Liver (tissue), 9 donors: ENCODE results near the gene SLC5A9. TPM values are rescaled to one million over a fixed set of nuclear protein-coding genes. Genes with fewer than 3 reads are reported as not detected.

ENCODE experiments used
- DNase-seq: peaks from one replicate; pipeline ENCODE4 v3.0.0-alpha.2; 2017; ENCODE audit warnings: low spot score
- H3K27ac ChIP-seq, 2 donors: one replicate each; pipeline ENCODE4 v1.7.0; 2013; ENCODE audit warnings: inconsistent platforms in 2 of 2, low read length in 2 of 2, control low read depth in 1 of 2, low read depth in 1 of 2, mild to moderate bottlenecking in 1 of 2
- H3K27me3 ChIP-seq, 4 donors: one replicate each; pipeline versions ENCODE4 v1.6.1 to v1.7.0; 2013; ENCODE audit warnings: low read length in 3 of 4, inconsistent platforms in 1 of 4, mild to moderate bottlenecking in 1 of 4, moderate library complexity in 1 of 4; ENCODE audit not compliant: control insufficient read depth in 4 of 4, insufficient read depth in 4 of 4
- H3K36me3 ChIP-seq, 4 donors: one replicate each; pipeline versions ENCODE4 v1.6.1 to v1.7.0; 2013; ENCODE audit warnings: low read length in 3 of 4, mild to moderate bottlenecking in 3 of 4, low read depth in 1 of 4, moderate library complexity in 1 of 4; ENCODE audit not compliant: control insufficient read depth in 4 of 4, insufficient read depth in 3 of 4
- H3K4me1 ChIP-seq, 4 donors: one replicate each; pipeline versions ENCODE4 v1.6.1 to v1.7.0; 2013; ENCODE audit warnings: low read length in 3 of 4, mild to moderate bottlenecking in 3 of 4, moderate library complexity in 1 of 4; ENCODE audit not compliant: control insufficient read depth in 4 of 4, insufficient read depth in 4 of 4
- H3K4me3 ChIP-seq, 3 donors: one replicate each; pipeline versions ENCODE4 v1.6.1 to v1.7.0; 2013; ENCODE audit warnings: low read length in 3 of 3, control low read depth in 1 of 3, low read depth in 1 of 3, mild to moderate bottlenecking in 1 of 3
- H3K9ac ChIP-seq, 2 donors: one replicate each; pipeline ENCODE4 v1.7.0; 2013; ENCODE audit warnings: low read length in 2 of 2, mild to moderate bottlenecking in 2 of 2, moderate library complexity in 2 of 2, control low read depth in 1 of 2, low read depth in 1 of 2
- H3K9me3 ChIP-seq, 4 donors: one replicate each; pipeline versions ENCODE4 v1.6.1 to v1.7.0; 2013; ENCODE audit warnings: low read length in 3 of 4; ENCODE audit not compliant: control insufficient read depth in 4 of 4
- EGR1 ChIP-seq, 2 donors: IDR thresholded peaks; 2 replicates each; pipeline ENCODE4 v1.6.1; 2016 to 2018; ENCODE audit warnings: antibody characterized with exemption in 2 of 2, low read depth in 2 of 2
- FOXA1 ChIP-seq: IDR thresholded peaks from 2 replicates; pipeline ENCODE4 v1.6.1; 2016; ENCODE audit warnings: antibody characterized with exemption
- GABPA ChIP-seq, 2 donors: IDR thresholded peaks in 1 of 2; conservative IDR thresholded peaks in 1 of 2; 2 replicates each; pipeline ENCODE4 v1.6.1; 2016; ENCODE audit warnings: antibody characterized with exemption in 2 of 2, mild to moderate bottlenecking in 1 of 2, moderate library complexity in 1 of 2
- HNF4A ChIP-seq, 2 donors: conservative IDR thresholded peaks; 2 replicates each; pipeline ENCODE4 v1.6.1; 2016; ENCODE audit warnings: antibody characterized with exemption in 2 of 2, mild to moderate bottlenecking in 2 of 2
- HNF4G ChIP-seq: IDR thresholded peaks from 2 replicates; pipeline ENCODE4 v1.6.1; 2016; ENCODE audit warnings: antibody characterized with exemption
- JUND ChIP-seq, 2 donors: IDR thresholded peaks; 2 replicates each; pipeline ENCODE4 v1.6.1; 2016; ENCODE audit warnings: antibody characterized with exemption in 2 of 2
- NR2F2 ChIP-seq: IDR thresholded peaks from 2 replicates; pipeline ENCODE4 v1.6.1; 2016; ENCODE audit warnings: antibody characterized with exemption
- RAD21 ChIP-seq, 2 donors: IDR thresholded peaks; 2 replicates each; pipeline ENCODE4 v1.6.1; 2016; ENCODE audit warnings: antibody characterized with exemption in 2 of 2, mild to moderate bottlenecking in 2 of 2
- RXRA ChIP-seq, 2 donors: IDR thresholded peaks; 2 replicates each; pipeline ENCODE4 v1.6.1; 2017 to 2018; ENCODE audit warnings: antibody characterized with exemption in 2 of 2, mild to moderate bottlenecking in 1 of 2
- SP1 ChIP-seq: IDR thresholded peaks from 2 replicates; pipeline ENCODE4 v1.6.1; 2018; ENCODE audit warnings: antibody characterized with exemption, mild to moderate bottlenecking
- TAF1 ChIP-seq: conservative IDR thresholded peaks from 2 replicates; pipeline ENCODE4 v1.6.1; 2016; ENCODE audit warnings: antibody characterized with exemption, mild to moderate bottlenecking
- YY1 ChIP-seq: IDR thresholded peaks from 2 replicates; pipeline ENCODE4 v1.6.1; 2016; ENCODE audit warnings: antibody characterized with exemption, mild to moderate bottlenecking
- WGBS: extraction: QIAGEN DNeasy Blood & Tissue Kit; methylation state at CpG from one replicate; pipeline ENCODE4 v1.1.7; 2013; 5-methylcytosine and 5-hydroxymethylcytosine counted together
- polyA plus RNA-seq, 2 donors: library from polyadenylated mRNA; stranded (reverse) in 1 of 2; unstranded in 1 of 2; fragments of 200-250 nt in 1 of 2; fragments of >200 nt in 1 of 2; fragmentation: Nextera tagmentation in 1 of 2; extraction: Ambion mirVana in 1 of 2; gene quantifications; one replicate each; pipeline versions ENCODE4 v1.2.1 to v1.2.3, GENCODE V29; 2013 to 2015
- total RNA-seq, 2 donors: library from RNA; depleted of rRNA; stranded (reverse); fragments of >200 nt; gene quantifications; one replicate each; pipeline ENCODE4 v1.2.3, GENCODE V29; 2014
- TF ChIP-seq, protein P1 (sequence below): fragments of 150-350 bp; IDR thresholded peaks from 2 replicates; pipeline ENCODE4 v1.5.1; 2017; ENCODE audit warnings: improper control_type of control experiment, low read depth, low read length; ENCODE audit not compliant: missing input control
- TF ChIP-seq, protein P2 (sequence below): IDR thresholded peaks from 2 replicates; pipeline ENCODE4 v1.6.1; 2016; ENCODE audit warnings: antibody characterized with exemption
- TF ChIP-seq, protein P3 (sequence below): IDR thresholded peaks from 2 replicates; pipeline ENCODE4 v1.6.1; 2016; ENCODE audit warnings: antibody characterized with exemption, mild to moderate bottlenecking
- TF ChIP-seq, protein P4 (sequence below): IDR thresholded peaks from 2 replicates; pipeline ENCODE4 v1.6.1; 2016; ENCODE audit warnings: antibody characterized with exemption
- TF ChIP-seq, protein P5 (sequence below): IDR thresholded peaks from 2 replicates; pipeline ENCODE4 v1.6.1; 2016; ENCODE audit warnings: antibody characterized with exemption
- donor health status: healthy.
- donor health status: healthy.
- donor health status: healthy.
- donor health status: healthy.
- donor health status: healthy.

SLC5A9 gene
- total and polyA plus RNA-seq, 4 donors, result 0.78 to 6.5 (median 6.0) TPM

DNA sequence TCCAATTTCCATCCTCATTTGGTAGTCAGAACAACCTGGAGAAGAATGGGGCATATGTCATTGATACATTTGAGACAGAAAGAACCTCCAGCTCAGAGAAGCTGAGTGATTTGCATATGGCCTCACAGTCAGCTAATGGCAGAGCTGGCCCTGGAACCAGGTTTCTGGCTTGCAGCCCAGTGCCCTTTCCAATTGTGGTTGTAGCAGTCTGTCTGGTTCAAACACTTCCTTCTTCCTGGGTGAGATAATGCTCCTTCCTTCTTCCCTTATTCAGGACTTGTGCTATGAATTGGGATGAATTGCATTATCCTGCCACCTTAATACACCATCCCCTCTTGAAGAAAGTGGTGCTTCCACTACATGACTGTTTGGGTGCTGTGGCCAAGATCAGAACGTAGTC, 24.2 kb downstream of the SLC5A9 start:
- Histone ChIP-seq H3K9ac (no peak overlapping the region), H3K27ac (no peak overlapping the region), H3K4me1 (peaks cover 0 to 4% (median under 1%) of the 10 kb centered on the region in 4 donors), H3K27me3 (no peaks in the 10 kb centered on the region), H3K36me3 (peaks cover 0 to 24% (median 11%) of the 10 kb centered on the region in 4 donors), H3K9me3 (no peaks in the 10 kb centered on the region), H3K4me3 (no peak overlapping the region)
- no peak for DNase-seq
- WGBS, result 81% methylated on average over 1 of the region's 1 CpG
- TF ChIP-seq HNF4A (conservative IDR thresholded peaks at IDR 0.05) (no peak), GABPA (IDR thresholded peaks at IDR 0.05 in 1 of 2, conservative IDR thresholded peaks at IDR 0.05 in 1 of 2) (no peak), RAD21 (IDR thresholded peaks at IDR 0.05) (no peak), NR2F2 (no peak)

DNA sequence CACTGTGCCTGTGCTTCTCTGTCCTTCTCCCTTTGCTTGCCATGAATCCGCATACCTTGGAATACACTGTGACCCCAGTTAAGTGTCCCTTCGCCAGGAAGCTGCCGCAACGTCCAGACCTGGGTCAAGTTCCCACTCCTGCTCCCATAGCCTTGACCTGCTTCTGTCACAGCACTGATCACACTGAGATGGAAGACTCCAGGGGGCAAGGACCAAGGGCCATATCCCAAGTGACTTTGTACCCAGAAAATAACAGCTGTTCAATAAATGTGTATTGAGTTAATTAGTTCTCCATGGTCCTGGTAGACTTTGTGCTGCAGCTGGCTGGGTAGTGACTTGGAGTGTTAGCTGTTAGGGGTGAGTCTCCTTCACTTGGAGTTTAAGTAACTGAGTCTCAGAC, 25.8 kb downstream of the SLC5A9 start:
- no peak overlapping the region for H3K4me3 ChIP-seq
- no peaks in the 10 kb centered on the region for H3K27me3 ChIP-seq
- H3K27ac ChIP-seq, result no peak overlapping the region
- H3K9ac ChIP-seq, result no peak overlapping the region
- TF ChIP-seq EGR1 (IDR thresholded peaks at IDR 0.05; ENCODE audit: low read depth in 2 of 2), result no peak
- TF ChIP-seq, protein P1, sequence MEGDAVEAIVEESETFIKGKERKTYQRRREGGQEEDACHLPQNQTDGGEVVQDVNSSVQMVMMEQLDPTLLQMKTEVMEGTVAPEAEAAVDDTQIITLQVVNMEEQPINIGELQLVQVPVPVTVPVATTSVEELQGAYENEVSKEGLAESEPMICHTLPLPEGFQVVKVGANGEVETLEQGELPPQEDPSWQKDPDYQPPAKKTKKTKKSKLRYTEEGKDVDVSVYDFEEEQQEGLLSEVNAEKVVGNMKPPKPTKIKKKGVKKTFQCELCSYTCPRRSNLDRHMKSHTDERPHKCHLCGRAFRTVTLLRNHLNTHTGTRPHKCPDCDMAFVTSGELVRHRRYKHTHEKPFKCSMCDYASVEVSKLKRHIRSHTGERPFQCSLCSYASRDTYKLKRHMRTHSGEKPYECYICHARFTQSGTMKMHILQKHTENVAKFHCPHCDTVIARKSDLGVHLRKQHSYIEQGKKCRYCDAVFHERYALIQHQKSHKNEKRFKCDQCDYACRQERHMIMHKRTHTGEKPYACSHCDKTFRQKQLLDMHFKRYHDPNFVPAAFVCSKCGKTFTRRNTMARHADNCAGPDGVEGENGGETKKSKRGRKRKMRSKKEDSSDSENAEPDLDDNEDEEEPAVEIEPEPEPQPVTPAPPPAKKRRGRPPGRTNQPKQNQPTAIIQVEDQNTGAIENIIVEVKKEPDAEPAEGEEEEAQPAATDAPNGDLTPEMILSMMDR, result no peak
- no peak for TF ChIP-seq GABPA (IDR thresholded peaks at IDR 0.05 in 1 of 2, conservative IDR thresholded peaks at IDR 0.05 in 1 of 2)
- TF ChIP-seq, protein P2, sequence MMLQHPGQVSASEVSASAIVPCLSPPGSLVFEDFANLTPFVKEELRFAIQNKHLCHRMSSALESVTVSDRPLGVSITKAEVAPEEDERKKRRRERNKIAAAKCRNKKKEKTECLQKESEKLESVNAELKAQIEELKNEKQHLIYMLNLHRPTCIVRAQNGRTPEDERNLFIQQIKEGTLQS, result no peak
- no peaks in the 10 kb centered on the region for H3K9me3 ChIP-seq
- WGBS, result 92% methylated on average over 4 of the region's 4 CpGs
- DNase-seq, result no peak
- H3K4me1 ChIP-seq, result peaks cover 0 to 4% (median under 1%) of the 10 kb centered on the region in 4 donors
- H3K36me3 ChIP-seq, result peaks cover 0 to 14% (median 6%) of the 10 kb centered on the region in 4 donors

DNA sequence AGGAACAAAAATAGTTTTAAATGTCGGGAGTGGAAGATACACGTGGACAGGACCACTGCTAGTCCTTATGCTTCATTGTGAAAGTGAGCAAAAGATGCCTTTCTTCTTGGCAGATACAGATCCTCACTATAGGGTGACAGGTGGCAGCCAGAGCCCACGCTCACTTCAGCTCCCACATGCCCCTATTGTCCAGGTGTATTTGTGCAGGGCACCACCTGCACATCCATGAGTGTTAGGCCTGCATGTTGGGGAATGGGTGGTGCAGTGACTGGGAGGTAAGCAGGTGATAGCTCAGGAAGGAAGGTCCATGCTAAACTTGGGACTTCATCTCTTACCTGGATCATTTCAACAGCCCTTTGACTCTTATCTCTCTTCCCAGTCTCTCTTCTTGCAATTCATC, 27.4 kb downstream of the SLC5A9 start:
- 93% methylated on average over 3 of the region's 3 CpGs for WGBS

More for the DNA sequence above, 27.4 kb downstream of the SLC5A9 start:
- Histone ChIP-seq H3K9ac (no peak overlapping the region), H3K9me3 (no peaks in the 10 kb centered on the region), H3K4me3 (no peak overlapping the region), H3K4me1 (peaks cover 0 to 4% (median under 1%) of the 10 kb centered on the region in 4 donors), H3K27ac (no peak overlapping the region), H3K27me3 (no peaks in the 10 kb centered on the region), H3K36me3 (peaks cover 0 to 14% (median 4%) of the 10 kb centered on the region in 4 donors)
- DNase-seq, result no peak
- TF ChIP-seq, protein P1, result no peak
- TF ChIP-seq JUND (IDR thresholded peaks at IDR 0.05) (no peak), NR2F2 (no peak), HNF4G (no peak), TAF1 (no peak), YY1 (no peak), GABPA (IDR thresholded peaks at IDR 0.05 in 1 of 2, conservative IDR thresholded peaks at IDR 0.05 in 1 of 2) (no peak), RXRA (IDR thresholded peaks at IDR 0.05) (no peak), HNF4A (conservative IDR thresholded peaks at IDR 0.05) (no peak), FOXA1 (no peak), EGR1 (IDR thresholded peaks at IDR 0.05; ENCODE audit: low read depth in 2 of 2) (no peak), RAD21 (IDR thresholded peaks at IDR 0.05) (no peak), SP1 (no peak)
- TF ChIP-seq, protein P3, sequence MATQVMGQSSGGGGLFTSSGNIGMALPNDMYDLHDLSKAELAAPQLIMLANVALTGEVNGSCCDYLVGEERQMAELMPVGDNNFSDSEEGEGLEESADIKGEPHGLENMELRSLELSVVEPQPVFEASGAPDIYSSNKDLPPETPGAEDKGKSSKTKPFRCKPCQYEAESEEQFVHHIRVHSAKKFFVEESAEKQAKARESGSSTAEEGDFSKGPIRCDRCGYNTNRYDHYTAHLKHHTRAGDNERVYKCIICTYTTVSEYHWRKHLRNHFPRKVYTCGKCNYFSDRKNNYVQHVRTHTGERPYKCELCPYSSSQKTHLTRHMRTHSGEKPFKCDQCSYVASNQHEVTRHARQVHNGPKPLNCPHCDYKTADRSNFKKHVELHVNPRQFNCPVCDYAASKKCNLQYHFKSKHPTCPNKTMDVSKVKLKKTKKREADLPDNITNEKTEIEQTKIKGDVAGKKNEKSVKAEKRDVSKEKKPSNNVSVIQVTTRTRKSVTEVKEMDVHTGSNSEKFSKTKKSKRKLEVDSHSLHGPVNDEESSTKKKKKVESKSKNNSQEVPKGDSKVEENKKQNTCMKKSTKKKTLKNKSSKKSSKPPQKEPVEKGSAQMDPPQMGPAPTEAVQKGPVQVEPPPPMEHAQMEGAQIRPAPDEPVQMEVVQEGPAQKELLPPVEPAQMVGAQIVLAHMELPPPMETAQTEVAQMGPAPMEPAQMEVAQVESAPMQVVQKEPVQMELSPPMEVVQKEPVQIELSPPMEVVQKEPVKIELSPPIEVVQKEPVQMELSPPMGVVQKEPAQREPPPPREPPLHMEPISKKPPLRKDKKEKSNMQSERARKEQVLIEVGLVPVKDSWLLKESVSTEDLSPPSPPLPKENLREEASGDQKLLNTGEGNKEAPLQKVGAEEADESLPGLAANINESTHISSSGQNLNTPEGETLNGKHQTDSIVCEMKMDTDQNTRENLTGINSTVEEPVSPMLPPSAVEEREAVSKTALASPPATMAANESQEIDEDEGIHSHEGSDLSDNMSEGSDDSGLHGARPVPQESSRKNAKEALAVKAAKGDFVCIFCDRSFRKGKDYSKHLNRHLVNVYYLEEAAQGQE, result no peak
- TF ChIP-seq, protein P4, sequence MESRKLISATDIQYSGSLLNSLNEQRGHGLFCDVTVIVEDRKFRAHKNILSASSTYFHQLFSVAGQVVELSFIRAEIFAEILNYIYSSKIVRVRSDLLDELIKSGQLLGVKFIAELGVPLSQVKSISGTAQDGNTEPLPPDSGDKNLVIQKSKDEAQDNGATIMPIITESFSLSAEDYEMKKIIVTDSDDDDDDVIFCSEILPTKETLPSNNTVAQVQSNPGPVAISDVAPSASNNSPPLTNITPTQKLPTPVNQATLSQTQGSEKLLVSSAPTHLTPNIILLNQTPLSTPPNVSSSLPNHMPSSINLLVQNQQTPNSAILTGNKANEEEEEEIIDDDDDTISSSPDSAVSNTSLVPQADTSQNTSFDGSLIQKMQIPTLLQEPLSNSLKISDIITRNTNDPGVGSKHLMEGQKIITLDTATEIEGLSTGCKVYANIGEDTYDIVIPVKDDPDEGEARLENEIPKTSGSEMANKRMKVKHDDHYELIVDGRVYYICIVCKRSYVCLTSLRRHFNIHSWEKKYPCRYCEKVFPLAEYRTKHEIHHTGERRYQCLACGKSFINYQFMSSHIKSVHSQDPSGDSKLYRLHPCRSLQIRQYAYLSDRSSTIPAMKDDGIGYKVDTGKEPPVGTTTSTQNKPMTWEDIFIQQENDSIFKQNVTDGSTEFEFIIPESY, result no peak
- TF ChIP-seq, protein P5, sequence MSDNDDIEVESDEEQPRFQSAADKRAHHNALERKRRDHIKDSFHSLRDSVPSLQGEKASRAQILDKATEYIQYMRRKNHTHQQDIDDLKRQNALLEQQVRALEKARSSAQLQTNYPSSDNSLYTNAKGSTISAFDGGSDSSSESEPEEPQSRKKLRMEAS, result no peak
- TF ChIP-seq, protein P2, result no peak
